NT2/D1 (cell line): ENCODE results near the gene ZFYVE19.

Source experiments
- DNase-seq: peaks from one replicate; pipeline ENCODE4 v3.0.0-alpha.2; 2011; ENCODE audit warnings: low read depth, low spot score
- H3K27me3 ChIP-seq: 2 replicates; pipeline ENCODE4 v1.6.0; 2011; ENCODE audit warnings: mild to moderate bottlenecking; ENCODE audit not compliant: insufficient read length, insufficient read depth
- H3K36me3 ChIP-seq: 2 replicates; pipeline ENCODE4 v1.6.1; 2011; ENCODE audit warnings: mild to moderate bottlenecking, low read length, mixed read lengths; ENCODE audit not compliant: insufficient read depth, insufficient read length
- H3K4me1 ChIP-seq: 2 replicates; pipeline ENCODE4 v1.5.1; 2011; ENCODE audit not compliant: insufficient read depth, insufficient read length
- H3K4me3 ChIP-seq: 2 replicates; pipeline ENCODE4 v1.5.1; 2011; ENCODE audit warnings: low read depth; ENCODE audit not compliant: insufficient read length
- H3K9ac ChIP-seq: 2 replicates; pipeline ENCODE4 v1.6.0; 2011; ENCODE audit warnings: low read depth; ENCODE audit not compliant: insufficient read length
- H3K9me3 ChIP-seq: 2 replicates; pipeline ENCODE4 v1.5.1; 2011; ENCODE audit warnings: mild to moderate bottlenecking, low read length; ENCODE audit not compliant: insufficient read depth
- SUZ12 ChIP-seq: IDR thresholded peaks from 2 replicates; pipeline ENCODE4 v1.6.1; 2011; ENCODE audit not compliant: insufficient read length, insufficient read depth; ENCODE audit errors: extremely low read depth
- YY1 ChIP-seq: IDR thresholded peaks from 2 replicates; pipeline ENCODE4 v1.6.1; 2011; ENCODE audit not compliant: insufficient read length, insufficient read depth
- ZNF274 ChIP-seq: IDR thresholded peaks from 2 replicates; pipeline ENCODE4 v1.6.1; 2011; ENCODE audit warnings: mild to moderate bottlenecking, low read depth, low read length

ZFYVE19 gene

DNA sequence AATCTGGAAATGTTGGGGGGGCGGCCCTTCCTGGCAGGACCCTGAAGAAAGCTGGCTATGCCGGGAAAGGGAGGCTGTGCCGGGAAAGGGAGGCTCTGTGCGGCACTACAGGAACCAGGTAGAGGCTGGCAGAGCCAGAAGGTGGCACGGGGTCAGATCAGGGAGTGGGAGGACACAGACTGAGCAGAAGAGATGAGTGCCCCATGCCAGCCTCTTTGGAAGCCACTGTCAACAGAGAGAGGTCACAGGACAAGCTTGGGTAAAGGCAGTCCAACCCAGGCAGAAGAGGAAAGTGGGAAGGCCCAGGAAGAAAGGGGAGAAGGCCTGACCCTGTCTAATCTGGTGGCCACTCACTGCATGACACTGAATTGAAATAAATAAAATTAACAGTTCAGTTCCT lies 35.6 kb upstream of the ZFYVE19 start:
- peaks cover 11% of the 10 kb centered on the region for H3K4me1 ChIP-seq
- DNase-seq: no peak
- no peak overlapping the region for H3K9ac ChIP-seq
- H3K36me3 ChIP-seq: peaks cover 76% of the 10 kb centered on the region
- H3K4me3 ChIP-seq: no peak overlapping the region
- TF ChIP-seq YY1: no peak
- TF ChIP-seq ZNF274: no peak
- TF ChIP-seq SUZ12: no peak
- no peaks in the 10 kb centered on the region for H3K9me3 ChIP-seq
- no peaks in the 10 kb centered on the region for H3K27me3 ChIP-seq

GRCh38 chr15:40772014-40772413 lies 34.9 kb upstream of the ZFYVE19 start:
- Histone ChIP-seq H3K9ac (no peak overlapping the region), H3K4me1 (peaks cover 8% of the 10 kb centered on the region), H3K9me3 (no peaks in the 10 kb centered on the region), H3K4me3 (no peak overlapping the region), H3K36me3 (peaks cover 83% of the 10 kb centered on the region), H3K27me3 (no peaks in the 10 kb centered on the region)
- no peak for TF ChIP-seq ZNF274
- no peak for DNase-seq

DNA sequence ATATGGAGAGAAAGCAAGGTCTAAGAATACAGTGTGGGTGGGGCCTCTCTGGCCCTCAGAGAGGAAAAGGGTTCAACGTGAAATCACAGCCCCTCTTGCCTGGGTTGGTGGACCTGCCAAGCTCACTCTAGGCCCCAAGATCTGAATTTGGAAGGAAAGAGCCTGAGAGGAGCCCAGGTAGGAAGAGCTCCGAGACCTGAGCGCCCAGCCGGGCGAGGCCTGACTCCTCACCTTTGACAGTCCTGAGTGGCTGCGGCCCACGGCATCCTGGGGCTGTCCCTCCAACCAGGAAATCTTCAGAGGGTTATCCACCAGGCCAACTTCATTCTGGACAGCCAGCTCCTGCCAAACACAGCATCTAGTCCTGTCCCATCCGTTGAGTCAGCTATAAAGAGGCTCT lies 33.4 kb upstream of the ZFYVE19 start:
- Histone ChIP-seq H3K4me1 (no peaks in the 10 kb centered on the region), H3K9ac (no peak overlapping the region), H3K9me3 (no peaks in the 10 kb centered on the region), H3K36me3 (peaks cover 73% of the 10 kb centered on the region), H3K27me3 (no peaks in the 10 kb centered on the region), H3K4me3 (no peak overlapping the region)
- TF ChIP-seq YY1 (no peak), SUZ12 (no peak), ZNF274 (no peak)
- DNase-seq: no peak

DNA sequence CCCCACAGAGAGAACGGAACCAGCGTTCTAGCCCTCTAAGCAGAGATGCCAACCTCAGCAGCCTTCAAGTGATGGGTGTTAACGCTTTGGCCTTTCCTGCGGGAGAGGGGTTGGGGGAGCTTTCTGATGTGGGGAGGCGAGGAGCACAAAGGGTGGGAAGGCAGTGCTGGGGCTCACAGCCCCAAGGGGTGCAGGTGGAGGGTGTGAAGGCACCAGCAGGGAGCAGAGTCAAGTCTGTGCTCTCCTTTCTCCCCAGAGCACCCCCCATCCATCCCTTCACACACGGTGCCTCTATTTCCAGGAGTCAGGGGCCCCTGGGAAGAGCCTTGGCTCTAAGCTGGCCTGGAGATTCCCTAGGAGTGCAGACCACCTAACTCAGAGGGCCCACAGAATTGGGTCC lies 33.0 kb upstream of the ZFYVE19 start:
- Histone ChIP-seq H3K9ac (no peak overlapping the region), H3K27me3 (no peaks in the 10 kb centered on the region), H3K4me1 (no peaks in the 10 kb centered on the region), H3K9me3 (no peaks in the 10 kb centered on the region), H3K4me3 (no peak overlapping the region), H3K36me3 (peaks cover 73% of the 10 kb centered on the region)
- no peak for DNase-seq
- TF ChIP-seq SUZ12: no peak
- TF ChIP-seq ZNF274: no peak
- TF ChIP-seq YY1: no peak

DNA sequence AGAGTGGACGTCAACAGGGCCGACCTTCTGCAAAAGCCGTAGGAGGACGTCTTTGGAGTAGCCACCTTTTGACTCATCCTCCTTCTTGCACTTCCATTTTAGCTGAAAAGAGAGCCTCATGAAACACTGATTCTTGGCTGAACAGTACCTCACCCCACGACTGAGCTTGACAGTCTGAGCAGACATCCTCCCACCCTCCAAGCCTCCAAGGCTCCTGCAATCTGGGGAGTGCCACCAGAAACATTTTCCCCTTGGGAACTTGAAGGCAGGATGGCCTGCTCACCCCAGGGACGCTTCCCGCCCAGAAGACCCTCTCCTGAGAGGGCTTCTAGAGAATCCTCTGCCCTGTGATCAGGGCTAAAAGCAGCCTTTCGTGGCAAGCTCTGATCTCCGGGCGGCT lies 31.9 kb upstream of the ZFYVE19 start:
- TF ChIP-seq ZNF274 (no peak), YY1 (no peak), SUZ12 (no peak)
- Histone ChIP-seq H3K9me3 (no peaks in the 10 kb centered on the region), H3K4me3 (no peak overlapping the region), H3K36me3 (peaks cover 76% of the 10 kb centered on the region), H3K4me1 (no peaks in the 10 kb centered on the region), H3K27me3 (no peaks in the 10 kb centered on the region), H3K9ac (no peak overlapping the region)
- DNase-seq: no peak

- Histone ChIP-seq H3K36me3 (peaks cover 76% of the 10 kb centered on the region), H3K9ac (no peak overlapping the region), H3K4me1 (no peaks in the 10 kb centered on the region), H3K9me3 (no peaks in the 10 kb centered on the region), H3K27me3 (no peaks in the 10 kb centered on the region), H3K4me3 (no peak overlapping the region)
- no peak for DNase-seq
- TF ChIP-seq SUZ12: no peak
- no peak for TF ChIP-seq YY1
- TF ChIP-seq ZNF274: no peak
Measured at GRCh38 chr15:40775740-40776536, 31.0 kb upstream of the ZFYVE19 start.

- TF ChIP-seq SUZ12: no peak
- no peak for TF ChIP-seq YY1
- TF ChIP-seq ZNF274: no peak
- Histone ChIP-seq H3K4me3 (no peak overlapping the region), H3K9ac (no peak overlapping the region), H3K36me3 (peaks cover 72% of the 10 kb centered on the region), H3K9me3 (no peaks in the 10 kb centered on the region), H3K27me3 (no peaks in the 10 kb centered on the region), H3K4me1 (no peaks in the 10 kb centered on the region)
- DNase-seq: no peak
Measured at GRCh38 chr15:40776537-40777141, 30.2 kb upstream of the ZFYVE19 start.
